Adipocyte (in vitro differentiated cells): Measurements from ENCODE around the gene TMEM229B.
"Not testable (repeated sequence)": the region's sequence is repeated elsewhere in the genome, so short reads cannot be mapped to it uniquely, and the experiment has no call there.

Experiments
- DNase-seq: peaks from one replicate; pipeline ENCODE4 v3.0.0-alpha.2; 2015; ENCODE audit warnings: low read depth
- H3K27me3 ChIP-seq: replicated peaks from 2 replicates; pipeline ENCODE4 v1.7.0; 2013; ENCODE audit warnings: mild to moderate bottlenecking, low read length, moderate library complexity; ENCODE audit not compliant: control insufficient read depth, insufficient read depth
- H3K36me3 ChIP-seq: 2 replicates; pipeline ENCODE4 v1.7.0; 2013; ENCODE audit warnings: low read length, mild to moderate bottlenecking, moderate library complexity; ENCODE audit not compliant: control insufficient read depth, insufficient read depth, severe bottlenecking
- H3K4me1 ChIP-seq: 2 replicates; pipeline ENCODE4 v1.7.0; 2013; ENCODE audit warnings: mild to moderate bottlenecking, low read length, moderate library complexity; ENCODE audit not compliant: control insufficient read depth, insufficient read depth
- H3K4me3 ChIP-seq: 2 replicates; pipeline ENCODE4 v1.7.0; 2013; ENCODE audit warnings: mild to moderate bottlenecking, low read length, moderate library complexity
- H3K9ac ChIP-seq: 2 replicates; pipeline ENCODE4 v1.7.0; 2013; ENCODE audit warnings: mild to moderate bottlenecking, low read length, moderate library complexity
- H3K9me3 ChIP-seq: 2 replicates; pipeline ENCODE4 v1.7.0; 2013; ENCODE audit warnings: mild to moderate bottlenecking, low read length, moderate library complexity; ENCODE audit not compliant: control insufficient read depth

TMEM229B gene

GRCh38 chr14:67464377-67464776 lies 24.1 kb downstream of the TMEM229B start:
- no peaks in the 10 kb centered on the region for H3K36me3 ChIP-seq

GRCh38 chr14:67463900-67464299 lies 24.6 kb downstream of the TMEM229B start:
- H3K36me3 ChIP-seq: no peaks in the 10 kb centered on the region

More at GRCh38 chr14:67464377-67464776, 24.1 kb downstream of the TMEM229B start:
- Histone ChIP-seq H3K4me1 (peaks cover 13% of the 10 kb centered on the region), H3K27me3 (peaks cover 28% of the 10 kb centered on the region), H3K4me3 (no peak overlapping the region), H3K9me3 (no peaks in the 10 kb centered on the region), H3K9ac (no peak overlapping the region)
- DNase-seq: no peak

GRCh38 chr14:67461996-67462395 lies 26.5 kb downstream of the TMEM229B start:
- Histone ChIP-seq H3K9ac (peak overlapping the region; percentile 44), H3K9me3 (no peaks in the 10 kb centered on the region), H3K4me1 (peaks cover 13% of the 10 kb centered on the region), H3K27me3 (peaks cover 32% of the 10 kb centered on the region), H3K36me3 (no peaks in the 10 kb centered on the region), H3K4me3 (no peak overlapping the region)
- no peak for DNase-seq

More at GRCh38 chr14:67463900-67464299, 24.6 kb downstream of the TMEM229B start:
- Histone ChIP-seq H3K4me3 (no peak overlapping the region), H3K27me3 (peaks cover 28% of the 10 kb centered on the region), H3K9me3 (no peaks in the 10 kb centered on the region), H3K9ac (no peak overlapping the region), H3K4me1 (peaks cover 13% of the 10 kb centered on the region)
- DNase-seq: no peak

- Histone ChIP-seq H3K9me3 (no peaks in the 10 kb centered on the region), H3K4me3 (no peak overlapping the region), H3K36me3 (no peaks in the 10 kb centered on the region), H3K4me1 (peaks cover 13% of the 10 kb centered on the region), H3K9ac (peak overlapping the region; percentile 44), H3K27me3 (peaks cover 31% of the 10 kb centered on the region)
- peak; percentile 44 for DNase-seq
Observed at GRCh38 chr14:67461341-67461985, 27.1 kb downstream of the TMEM229B start.

- Histone ChIP-seq H3K9me3 (no peaks in the 10 kb centered on the region), H3K4me1 (peaks cover 13% of the 10 kb centered on the region), H3K36me3 (no peaks in the 10 kb centered on the region), H3K9ac (no peak overlapping the region), H3K4me3 (no peak overlapping the region), H3K27me3 (peaks cover 13% of the 10 kb centered on the region)
- no peak for DNase-seq
Observed at GRCh38 chr14:67459336-67459735, 29.2 kb downstream of the TMEM229B start.

- Histone ChIP-seq H3K27me3 (peaks cover 26% of the 10 kb centered on the region), H3K4me1 (peaks cover 13% of the 10 kb centered on the region)
- peak; percentile 8 for DNase-seq
Observed at GRCh38 chr14:67457782-67458181, 30.7 kb downstream of the TMEM229B start.

GRCh38 chr14:67456732-67457131 lies 31.8 kb downstream of the TMEM229B start:
- H3K36me3 ChIP-seq: no peaks in the 10 kb centered on the region
- H3K9me3 ChIP-seq: no peaks in the 10 kb centered on the region
- DNase-seq: no peak
- no peak overlapping the region for H3K4me3 ChIP-seq
- H3K4me1 ChIP-seq: peaks cover 9% of the 10 kb centered on the region
- H3K27me3 ChIP-seq: peaks cover 32% of the 10 kb centered on the region
- no peak overlapping the region for H3K9ac ChIP-seq

More at GRCh38 chr14:67457782-67458181, 30.7 kb downstream of the TMEM229B start:
- H3K9ac ChIP-seq: no peak overlapping the region
- H3K4me3 ChIP-seq: no peak overlapping the region
- H3K9me3 ChIP-seq: no peaks in the 10 kb centered on the region
- no peaks in the 10 kb centered on the region for H3K36me3 ChIP-seq

- DNase-seq: no peak
- Histone ChIP-seq H3K9ac (no peak overlapping the region), H3K4me3 (no peak overlapping the region)
Observed at GRCh38 chr14:67453575-67454300, 34.8 kb downstream of the TMEM229B start.

GRCh38 chr14:67451667-67452066 lies 36.9 kb downstream of the TMEM229B start:
- not testable (repeated sequence) for H3K36me3 ChIP-seq, H3K4me1 ChIP-seq, H3K4me3 ChIP-seq, H3K9me3 ChIP-seq, H3K9ac ChIP-seq, DNase-seq
- peaks cover 24% of the 10 kb centered on the region for H3K27me3 ChIP-seq

More at GRCh38 chr14:67453575-67454300, 34.8 kb downstream of the TMEM229B start:
- no peaks in the 10 kb centered on the region for H3K4me1 ChIP-seq
- H3K27me3 ChIP-seq: peaks cover 36% of the 10 kb centered on the region
- no peaks in the 10 kb centered on the region for H3K36me3 ChIP-seq
- H3K9me3 ChIP-seq: no peaks in the 10 kb centered on the region

GRCh38 chr14:67449096-67449495 lies 39.4 kb downstream of the TMEM229B start:
- DNase-seq: no peak
- H3K36me3 ChIP-seq: no peaks in the 10 kb centered on the region
- peaks cover 5% of the 10 kb centered on the region for H3K4me1 ChIP-seq
- no peak overlapping the region for H3K9ac ChIP-seq
- no peaks in the 10 kb centered on the region for H3K9me3 ChIP-seq
- no peak overlapping the region for H3K4me3 ChIP-seq
- H3K27me3 ChIP-seq: peaks cover 25% of the 10 kb centered on the region

GRCh38 chr14:67447033-67447381 lies 41.5 kb downstream of the TMEM229B start:
- peaks cover 5% of the 10 kb centered on the region for H3K4me1 ChIP-seq

More at GRCh38 chr14:67447033-67447381, 41.5 kb downstream of the TMEM229B start:
- H3K9me3 ChIP-seq: no peaks in the 10 kb centered on the region
- DNase-seq: no peak
- H3K27me3 ChIP-seq: peaks cover 21% of the 10 kb centered on the region
- H3K9ac ChIP-seq: no peak overlapping the region
- H3K36me3 ChIP-seq: no peaks in the 10 kb centered on the region
- H3K4me3 ChIP-seq: no peak overlapping the region
